ENCODE data around the gene MOB3C. TPM values are rescaled to one million over a fixed set of nuclear protein-coding genes. Genes with fewer than 3 reads are reported as not detected.

MOB3C gene
- total RNA-seq, 1 experiment from 2014 or later: 13.2 TPM

DNA sequence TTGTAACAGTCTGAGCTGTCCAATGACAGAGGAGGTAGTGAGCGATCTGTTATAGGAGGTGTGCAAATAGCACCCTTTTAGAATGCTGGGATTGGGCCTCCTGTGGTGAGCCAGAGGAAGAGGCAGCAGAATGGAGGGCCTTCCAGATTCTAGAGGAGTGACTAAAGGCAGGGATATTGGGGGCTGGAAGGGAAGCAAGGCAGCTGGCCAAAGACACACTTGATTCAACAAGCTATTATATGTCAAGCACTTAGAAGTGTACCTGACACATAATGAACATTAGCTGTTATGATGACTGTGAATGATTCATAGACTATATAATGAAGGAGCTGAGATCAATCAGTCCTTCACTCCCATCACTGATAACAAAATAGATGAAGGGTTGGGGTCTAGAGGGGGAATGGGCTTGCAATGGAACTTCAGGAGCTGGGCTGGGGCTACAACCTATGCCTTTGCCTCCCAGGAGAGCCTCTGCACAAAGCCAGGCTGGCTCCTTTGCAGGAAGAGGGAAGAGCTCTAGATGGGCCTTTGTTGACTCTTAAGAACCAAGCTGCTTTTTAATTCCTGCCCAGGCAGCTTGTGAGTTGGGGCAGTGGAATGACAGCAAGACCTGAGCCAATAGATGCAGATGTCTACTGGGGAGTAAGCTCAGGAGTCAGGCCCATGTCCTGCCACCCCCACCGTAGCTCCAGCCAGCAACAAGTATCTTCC is 10.2 kb downstream of the MOB3C start:
- Histone ChIP-seq H3K4me1 (ENCODE audit: insufficient read depth, low read length) (peaks cover 37% of the 10 kb centered on the region), H2AFZ (ENCODE audit: low read length) (no peak overlapping the region), H3K9me2 (replicated peaks; ENCODE audit: low read length) (no peaks in the 10 kb centered on the region), H3K4me3 (ENCODE audit: low read length) (no peak overlapping the region), H3K9ac (ENCODE audit: low read length) (no peak overlapping the region), H3K27ac (ENCODE audit: low read length) (peak overlapping the region; percentile 28), H3K36me3 (ENCODE audit: low read depth, low read length) (peaks cover 20% of the 10 kb centered on the region; the same call in 1 of the 2 replicates), H3K9me3 (ENCODE audit: low read length) (no peaks in the 10 kb centered on the region), H3K4me2 (ENCODE audit: low read length) (0 out of 2 replicates have a peak overlapping the region, but pooled peaks have one; percentile 6), H3K27me3 (ENCODE audit: low read length) (no peaks in the 10 kb centered on the region), H4K20me1 (ENCODE audit: low read length) (no peaks in the 10 kb centered on the region), H3F3A (ENCODE audit: low read length, unreplicated experiment) (peaks cover 5% of the 10 kb centered on the region), H3K79me2 (ENCODE audit: low read length) (peaks cover 31% of the 10 kb centered on the region)
- no TSS peak for BruUV-seq (replicated peaks)
- CTCF ChIA-PET: no interaction called here
- no peak for TF ChIP-seq EZH2phosphoT487 (IDR thresholded peaks at IDR 0.05; ENCODE audit: borderline replicate concordance, low read length)
- TF ChIP-seq EZH2 (IDR thresholded peaks at IDR 0.05; ENCODE audit: low read length, unreplicated experiment): no peak
- TF ChIP-seq, protein P1, sequence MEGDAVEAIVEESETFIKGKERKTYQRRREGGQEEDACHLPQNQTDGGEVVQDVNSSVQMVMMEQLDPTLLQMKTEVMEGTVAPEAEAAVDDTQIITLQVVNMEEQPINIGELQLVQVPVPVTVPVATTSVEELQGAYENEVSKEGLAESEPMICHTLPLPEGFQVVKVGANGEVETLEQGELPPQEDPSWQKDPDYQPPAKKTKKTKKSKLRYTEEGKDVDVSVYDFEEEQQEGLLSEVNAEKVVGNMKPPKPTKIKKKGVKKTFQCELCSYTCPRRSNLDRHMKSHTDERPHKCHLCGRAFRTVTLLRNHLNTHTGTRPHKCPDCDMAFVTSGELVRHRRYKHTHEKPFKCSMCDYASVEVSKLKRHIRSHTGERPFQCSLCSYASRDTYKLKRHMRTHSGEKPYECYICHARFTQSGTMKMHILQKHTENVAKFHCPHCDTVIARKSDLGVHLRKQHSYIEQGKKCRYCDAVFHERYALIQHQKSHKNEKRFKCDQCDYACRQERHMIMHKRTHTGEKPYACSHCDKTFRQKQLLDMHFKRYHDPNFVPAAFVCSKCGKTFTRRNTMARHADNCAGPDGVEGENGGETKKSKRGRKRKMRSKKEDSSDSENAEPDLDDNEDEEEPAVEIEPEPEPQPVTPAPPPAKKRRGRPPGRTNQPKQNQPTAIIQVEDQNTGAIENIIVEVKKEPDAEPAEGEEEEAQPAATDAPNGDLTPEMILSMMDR (conservative IDR thresholded peaks at IDR 0.05; ENCODE audit: low read depth, low read length): no peak
- ATAC-seq: peak; percentile 10
- intact Hi-C loops (cut with micrococcal nuclease): no loop called here
- peak; percentile 64 for DNase-seq
- POLR2A ChIA-PET (ENCODE audit: unreplicated experiment): interaction anchor here (0.6 kb wide), 1 partner anchor 11 kb away, joined by 3 read pairs; no protein-coding TSS in a partner anchor

- H3K27me3 ChIP-seq (ENCODE audit: low read length): no peaks in the 10 kb centered on the region
- peaks cover 28% of the 10 kb centered on the region for H3K4me1 ChIP-seq (ENCODE audit: insufficient read depth, low read length)
- intact Hi-C loops (cut with micrococcal nuclease): no loop called here
- H3K9me2 ChIP-seq (replicated peaks; ENCODE audit: low read length): no peaks in the 10 kb centered on the region
- CTCF ChIA-PET: no interaction called here
- H3K9me3 ChIP-seq (ENCODE audit: low read length): no peaks in the 10 kb centered on the region
- TF ChIP-seq, protein P1 (conservative IDR thresholded peaks at IDR 0.05; ENCODE audit: low read depth, low read length): no peak
- no peak for TF ChIP-seq EZH2 (IDR thresholded peaks at IDR 0.05; ENCODE audit: low read length, unreplicated experiment)
- TF ChIP-seq EZH2phosphoT487 (IDR thresholded peaks at IDR 0.05; ENCODE audit: borderline replicate concordance, low read length): no peak
- no peaks in the 10 kb centered on the region for H4K20me1 ChIP-seq (ENCODE audit: low read length)
- peak overlapping the region; percentile 96; the same call in 1 of the 2 replicates for H3K4me2 ChIP-seq (ENCODE audit: low read length)
- H3F3A ChIP-seq (ENCODE audit: low read length, unreplicated experiment): peaks cover 5% of the 10 kb centered on the region
- no peak for DNase-seq
- peaks cover 18% of the 10 kb centered on the region; the same call in 1 of the 2 replicates for H3K36me3 ChIP-seq (ENCODE audit: low read depth, low read length)
- POLR2A ChIA-PET (ENCODE audit: unreplicated experiment): no interaction called here
- no peak overlapping the region for H3K27ac ChIP-seq (ENCODE audit: low read length)
- ATAC-seq: no peak
- no peak overlapping the region for H3K9ac ChIP-seq (ENCODE audit: low read length)
- no peak overlapping the region for H2AFZ ChIP-seq (ENCODE audit: low read length)
- peaks cover 26% of the 10 kb centered on the region for H3K79me2 ChIP-seq (ENCODE audit: low read length)
- H3K4me3 ChIP-seq (ENCODE audit: low read length): no peak overlapping the region
- no TSS peak for BruUV-seq (replicated peaks)
Measured at GRCh38 chr1:46605232-46605631, 11.4 kb downstream of the MOB3C start.
